WTC11 (cell line): ENCODE measurements around the gene FES.

Experiments
- CTCF ChIP-seq: fragments of 200-600 bp; IDR thresholded peaks from 2 replicates; pipeline ENCODE4 v1.8.0; 2022; ENCODE audit warnings: antibody characterized with exemption
- NFE2L1 ChIP-seq: sonication (generic); formaldehyde crosslinking; IDR thresholded peaks from 2 replicates; pipeline ENCODE4 v1.8.1; 2023; ENCODE audit warnings: missing genetic modification reagents
- RORB ChIP-seq: fragments of 250-450 bp; sonication (Bioruptor Pico); IDR thresholded peaks from 2 replicates; pipeline ENCODE4 v1.9.0; 2021; ENCODE audit warnings: mild to moderate bottlenecking
- ZBTB43 ChIP-seq: sonication (generic); formaldehyde crosslinking; IDR thresholded peaks from 2 replicates; pipeline ENCODE4 v1.8.1; 2023; ENCODE audit warnings: mild to moderate bottlenecking, missing genetic modification reagents

GRCh38 chr15:90875549-90875981 lies 8.7 kb upstream of the FES start:
- TF ChIP-seq NFE2L1 (CRISPR knock-in tag) (no peak), CTCF (no peak), ZBTB43 (CRISPR knock-in tag) (no peak), RORB (CRISPR knock-in tag) (no peak)
